Measurements from ENCODE around the gene OXSR1.

- TF ChIP-seq CTCF (IDR thresholded peaks at IDR 0.05) (no peak), EP300 (IDR thresholded peaks at IDR 0.05) (no peak), POLR2A (IDR thresholded peaks at IDR 0.05) (no peak), POLR2AphosphoS5 (IDR thresholded peaks at IDR 0.05) (peak in 1 of 3 donors; percentile 3)
These were observed 48.1 kb upstream of the OXSR1 start for GRCh38 chr3:38117163-38117716.

Measured in stomach (tissue), 4 donors.